Measurements from ENCODE around the gene SMURF2.

DNA sequence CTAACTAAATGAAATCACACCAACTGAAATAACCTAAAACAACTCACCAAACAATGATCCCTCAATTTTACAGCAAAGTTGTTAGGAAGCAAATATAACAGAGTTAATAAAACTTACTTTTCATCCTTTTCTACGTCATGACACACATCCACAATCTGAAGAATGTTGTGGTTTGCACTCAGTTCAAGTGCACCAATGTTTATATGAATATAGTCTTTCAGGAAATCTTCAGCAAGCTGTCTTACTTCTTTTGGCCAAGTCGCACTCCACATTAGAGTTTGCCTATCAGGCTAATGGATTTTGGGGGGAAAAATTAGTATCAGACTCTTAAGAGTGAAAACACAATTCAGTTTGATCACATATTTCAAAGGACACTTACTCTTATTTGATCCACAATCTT lies 159.3 kb downstream of the SMURF2 start:
- TF ChIP-seq NR2C2 (CRISPR knock-in tag; IDR thresholded peaks at IDR 0.05), result no peak
- TF ChIP-seq, protein P1, sequence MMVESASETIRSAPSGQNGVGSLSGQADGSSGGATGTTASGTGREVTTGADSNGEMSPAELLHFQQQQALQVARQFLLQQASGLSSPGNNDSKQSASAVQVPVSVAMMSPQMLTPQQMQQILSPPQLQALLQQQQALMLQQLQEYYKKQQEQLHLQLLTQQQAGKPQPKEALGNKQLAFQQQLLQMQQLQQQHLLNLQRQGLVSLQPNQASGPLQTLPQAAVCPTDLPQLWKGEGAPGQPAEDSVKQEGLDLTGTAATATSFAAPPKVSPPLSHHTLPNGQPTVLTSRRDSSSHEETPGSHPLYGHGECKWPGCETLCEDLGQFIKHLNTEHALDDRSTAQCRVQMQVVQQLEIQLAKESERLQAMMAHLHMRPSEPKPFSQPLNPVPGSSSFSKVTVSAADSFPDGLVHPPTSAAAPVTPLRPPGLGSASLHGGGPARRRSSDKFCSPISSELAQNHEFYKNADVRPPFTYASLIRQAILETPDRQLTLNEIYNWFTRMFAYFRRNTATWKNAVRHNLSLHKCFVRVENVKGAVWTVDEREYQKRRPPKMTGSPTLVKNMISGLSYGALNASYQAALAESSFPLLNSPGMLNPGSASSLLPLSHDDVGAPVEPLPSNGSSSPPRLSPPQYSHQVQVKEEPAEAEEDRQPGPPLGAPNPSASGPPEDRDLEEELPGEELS (CRISPR knock-in tag; IDR thresholded peaks at IDR 0.05), result no peak
- no peak for TF ChIP-seq IRF2 (CRISPR knock-in tag; IDR thresholded peaks at IDR 0.05; ENCODE audit: borderline replicate concordance, low read depth)
- TF ChIP-seq, protein P2, sequence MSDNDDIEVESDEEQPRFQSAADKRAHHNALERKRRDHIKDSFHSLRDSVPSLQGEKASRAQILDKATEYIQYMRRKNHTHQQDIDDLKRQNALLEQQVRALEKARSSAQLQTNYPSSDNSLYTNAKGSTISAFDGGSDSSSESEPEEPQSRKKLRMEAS (CRISPR knock-in tag; IDR thresholded peaks at IDR 0.05), result no peak
- TF ChIP-seq SP1 (CRISPR knock-in tag; conservative IDR thresholded peaks at IDR 0.05), result no peak
- TF ChIP-seq, protein P3, sequence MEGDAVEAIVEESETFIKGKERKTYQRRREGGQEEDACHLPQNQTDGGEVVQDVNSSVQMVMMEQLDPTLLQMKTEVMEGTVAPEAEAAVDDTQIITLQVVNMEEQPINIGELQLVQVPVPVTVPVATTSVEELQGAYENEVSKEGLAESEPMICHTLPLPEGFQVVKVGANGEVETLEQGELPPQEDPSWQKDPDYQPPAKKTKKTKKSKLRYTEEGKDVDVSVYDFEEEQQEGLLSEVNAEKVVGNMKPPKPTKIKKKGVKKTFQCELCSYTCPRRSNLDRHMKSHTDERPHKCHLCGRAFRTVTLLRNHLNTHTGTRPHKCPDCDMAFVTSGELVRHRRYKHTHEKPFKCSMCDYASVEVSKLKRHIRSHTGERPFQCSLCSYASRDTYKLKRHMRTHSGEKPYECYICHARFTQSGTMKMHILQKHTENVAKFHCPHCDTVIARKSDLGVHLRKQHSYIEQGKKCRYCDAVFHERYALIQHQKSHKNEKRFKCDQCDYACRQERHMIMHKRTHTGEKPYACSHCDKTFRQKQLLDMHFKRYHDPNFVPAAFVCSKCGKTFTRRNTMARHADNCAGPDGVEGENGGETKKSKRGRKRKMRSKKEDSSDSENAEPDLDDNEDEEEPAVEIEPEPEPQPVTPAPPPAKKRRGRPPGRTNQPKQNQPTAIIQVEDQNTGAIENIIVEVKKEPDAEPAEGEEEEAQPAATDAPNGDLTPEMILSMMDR (IDR thresholded peaks at IDR 0.05), result no peak
- no peak for TF ChIP-seq SMAD4 (CRISPR knock-in tag; IDR thresholded peaks at IDR 0.05)
- TF ChIP-seq SOX15 (CRISPR knock-in tag; IDR thresholded peaks at IDR 0.05), result no peak
- TF ChIP-seq GABPB1 (CRISPR knock-in tag; IDR thresholded peaks at IDR 0.05), result no peak
- TF ChIP-seq CREB1 (CRISPR knock-in tag; IDR thresholded peaks at IDR 0.05), result no peak

Measured in WTC11 (cell line).